Calu3 (cell line): ENCODE measurements around the gene CITED2. TPM values are rescaled to one million over a fixed set of nuclear protein-coding genes. Genes with fewer than 3 reads are reported as not detected.

ENCODE experiments used
- BruUV-seq: library from RNA; stranded (reverse); fragments of 400-500 nt; replicated peaks from 2 replicates; lab custom pipeline; 2021; lab: Mats Ljungman, UMichigan
- CTCF ChIA-PET: fragments of 300-600 bp; sonication (Branson Sonifier 250); formaldehyde crosslinking; loops from one replicate; lab custom pipeline; 2022; ENCODE audit warnings: antibody characterized with exemption; lab: Charles Lee
- DNase-seq: peaks from one replicate; pipeline ENCODE4 v3.0.0; 2022
- H3K27ac Mint-ChIP-seq: one replicate; pipeline ENCODE4 v1.8.0; 2022; ENCODE audit warnings: mixed read lengths; ENCODE audit not compliant: unreplicated experiment
- H3K27me3 Mint-ChIP-seq: one replicate; pipeline ENCODE4 v1.8.0; 2022; ENCODE audit warnings: mixed read lengths; ENCODE audit not compliant: unreplicated experiment
- H3K36me3 Mint-ChIP-seq: one replicate; pipeline ENCODE4 v1.8.0; 2022; ENCODE audit warnings: mild to moderate bottlenecking, moderate library complexity, mixed read lengths; ENCODE audit not compliant: insufficient read depth, unreplicated experiment
- H3K4me1 Mint-ChIP-seq: one replicate; pipeline ENCODE4 v1.8.0; 2022; ENCODE audit warnings: mild to moderate bottlenecking, low read depth, mixed read lengths; ENCODE audit not compliant: unreplicated experiment
- H3K4me3 Mint-ChIP-seq: one replicate; pipeline ENCODE4 v1.8.0; 2022; ENCODE audit warnings: mild to moderate bottlenecking, low read depth, moderate library complexity, mixed read lengths; ENCODE audit not compliant: unreplicated experiment
- H3K9me3 Mint-ChIP-seq: one replicate; pipeline ENCODE4 v1.8.0; 2022; ENCODE audit warnings: low read depth, mixed read lengths; ENCODE audit not compliant: unreplicated experiment
- CTCF ChIP-seq: fragments of 200-600 bp; IDR thresholded peaks from one replicate; pipeline ENCODE4 v1.8.0; 2022; ENCODE audit warnings: antibody characterized with exemption; ENCODE audit not compliant: unreplicated experiment
- intact Hi-C: fragments of 100-400 bp; cut with micrococcal nuclease; formaldehyde crosslinking; loops from one replicate; pipeline ENCODE4 v1.10.0; 2022; ENCODE audit not compliant: unreplicated experiment
- total RNA-seq: library from RNA; stranded (reverse); gene quantifications from 2 replicates; pipeline ENCODE4 v1.2.3, GENCODE V29; 2022

Gene CITED2
- total RNA-seq, 1 experiment from 2014 or later = 21.4 TPM

- DNase-seq = no peak
- Mint-ChIP-seq H3K4me1 (peaks cover 10% of the 10 kb centered on the region), H3K27me3 (no peaks in the 10 kb centered on the region), H3K27ac (no peak overlapping the region), H3K36me3 (peaks cover 19% of the 10 kb centered on the region), H3K4me3 (no peak overlapping the region), H3K9me3 (no peaks in the 10 kb centered on the region)
- intact Hi-C loops = loop anchor here (5.0 kb wide), 1 partner anchor 1073 kb away; no protein-coding TSS in a partner anchor
- BruUV-seq = no TSS peak
- no peak for TF ChIP-seq CTCF
- CTCF ChIA-PET = interaction anchor here (0.6 to 1.4 kb wide), 7 partner anchors 122 to 1072 kb away, joined by 3 read pairs; no protein-coding TSS in a partner anchor
These were observed 5.4 kb downstream of the CITED2 start for GRCh38 chr6:139369068-139369467.

GRCh38 chr6:139368661-139369060 lies 5.8 kb downstream of the CITED2 start:
- TF ChIP-seq CTCF = no peak
- Mint-ChIP-seq H3K36me3 (peaks cover 15% of the 10 kb centered on the region), H3K4me3 (no peak overlapping the region), H3K27me3 (no peaks in the 10 kb centered on the region), H3K4me1 (peaks cover 10% of the 10 kb centered on the region), H3K27ac (no peak overlapping the region), H3K9me3 (no peaks in the 10 kb centered on the region)
- no peak for DNase-seq
- intact Hi-C loops = loop anchor here (5.0 kb wide), 1 partner anchor 1074 kb away; no protein-coding TSS in a partner anchor
- no TSS peak for BruUV-seq
- CTCF ChIA-PET = interaction anchor here (0.8 kb wide), 1 partner anchor 149 kb away, joined by 5 read pairs; no protein-coding TSS in a partner anchor

- Mint-ChIP-seq H3K27ac (no peak overlapping the region), H3K36me3 (peaks cover 7% of the 10 kb centered on the region)
- CTCF ChIA-PET = interaction anchor here (0.8 kb wide), 1 partner anchor 149 kb away, joined by 5 read pairs; no protein-coding TSS in a partner anchor
These were observed 6.6 kb downstream of the CITED2 start for GRCh38 chr6:139367810-139368351.

GRCh38 chr6:139364982-139365379 lies 9.5 kb downstream of the CITED2 start:
- TF ChIP-seq CTCF = no peak
- BruUV-seq = no TSS peak
- no peak for DNase-seq
- Mint-ChIP-seq H3K27ac (no peak overlapping the region), H3K36me3 (no peaks in the 10 kb centered on the region), H3K9me3 (no peaks in the 10 kb centered on the region), H3K27me3 (no peaks in the 10 kb centered on the region), H3K4me3 (no peak overlapping the region), H3K4me1 (peaks cover 2% of the 10 kb centered on the region)
- CTCF ChIA-PET = interaction anchor here (0.9 to 2.0 kb wide), 5 partner anchors 9 to 673 kb away, joined by 3 to 46 read pairs (median 5); partner anchors contain the start of gene CITED2
- intact Hi-C loops = loop anchor here (1.0 to 5.0 kb wide), 5 partner anchors 133 to 1077 kb away; no protein-coding TSS in a partner anchor

More at GRCh38 chr6:139367810-139368351, 6.6 kb downstream of the CITED2 start:
- no peak for DNase-seq
- Mint-ChIP-seq H3K27me3 (no peaks in the 10 kb centered on the region), H3K4me3 (no peak overlapping the region), H3K9me3 (no peaks in the 10 kb centered on the region), H3K4me1 (peaks cover 10% of the 10 kb centered on the region)
- no peak for TF ChIP-seq CTCF
- no TSS peak for BruUV-seq
- intact Hi-C loops = loop anchor here (5.0 kb wide), 1 partner anchor 1074 kb away; no protein-coding TSS in a partner anchor
